HG02623 (cell line): Measurements from ENCODE around the gene C7orf33.
"Not testable (repeated sequence)": the region's sequence is repeated elsewhere in the genome, so short reads cannot be mapped to it uniquely, and the experiment has no call there.

ENCODE experiments used
- ATAC-seq: cut with Tn5 transposase; IDR thresholded peaks from one replicate; pipeline ENCODE4 v1.9.1; 2021; ENCODE audit warnings: moderate library complexity; ENCODE audit not compliant: unreplicated experiment

Gene C7orf33

GRCh38 chr7:148590471-148590870 is at the start of gene C7orf33:
Gene C7orf33 (plus strand): TSS chr7:148590766. CDS start chr7:148590926, 160 bp downstream.
- no peak for ATAC-seq

- no peak for ATAC-seq
Measured at GRCh38 chr7:148541891-148542504, 48.6 kb upstream of the C7orf33 start.

- no peak for ATAC-seq
Measured at GRCh38 chr7:148543302-148543701, 47.3 kb upstream of the C7orf33 start.

- ATAC-seq, result no peak
Measured at GRCh38 chr7:148545172-148545571, 45.4 kb upstream of the C7orf33 start.

GRCh38 chr7:148545932-148546331 is 44.6 kb upstream of the C7orf33 start:
- ATAC-seq, result no peak

- ATAC-seq, result no peak
Measured at GRCh38 chr7:148546857-148547256, 43.7 kb upstream of the C7orf33 start.

GRCh38 chr7:148547951-148548350 is 42.6 kb upstream of the C7orf33 start:
- ATAC-seq, result no peak

- no peak for ATAC-seq
Measured at GRCh38 chr7:148553979-148554378, 36.6 kb upstream of the C7orf33 start.

GRCh38 chr7:148556892-148557291 is 33.7 kb upstream of the C7orf33 start:
- ATAC-seq, result no peak

- no peak for ATAC-seq
Measured at GRCh38 chr7:148558914-148559313, 31.7 kb upstream of the C7orf33 start.

- ATAC-seq, result no peak
Measured at GRCh38 chr7:148561099-148561498, 29.5 kb upstream of the C7orf33 start.

- ATAC-seq, result peak; percentile 29
Measured at GRCh38 chr7:148563583-148564274, 26.8 kb upstream of the C7orf33 start.

GRCh38 chr7:148564275-148564951 is 26.2 kb upstream of the C7orf33 start:
- ATAC-seq, result peak; percentile 82

- no peak for ATAC-seq
Measured at GRCh38 chr7:148566736-148567135, 23.8 kb upstream of the C7orf33 start.

- no peak for ATAC-seq
Measured at GRCh38 chr7:148567524-148567923, 23.0 kb upstream of the C7orf33 start.

- no peak for ATAC-seq
Measured at GRCh38 chr7:148570510-148570909, 20.1 kb upstream of the C7orf33 start.

GRCh38 chr7:148570973-148571372 is 19.6 kb upstream of the C7orf33 start:
- not testable (repeated sequence) for ATAC-seq

- ATAC-seq, result no peak
Measured at GRCh38 chr7:148571381-148571780, 19.2 kb upstream of the C7orf33 start.

GRCh38 chr7:148572067-148572522 is 18.5 kb upstream of the C7orf33 start:
- ATAC-seq, result no peak

- not testable (repeated sequence) for ATAC-seq
Measured at GRCh38 chr7:148573581-148573980, 17.0 kb upstream of the C7orf33 start.

GRCh38 chr7:148575640-148576411 is 14.7 kb upstream of the C7orf33 start:
- peak; percentile 88 for ATAC-seq
